NCI-H345 treated with DMSO at 0.1 percent for 48 hours (cell line): ENCODE data around the gene ADAMTS9.

Source experiments
- DNase-seq: peaks from one replicate; lab custom pipeline; 2025; ENCODE audit not compliant: unreplicated experiment; lab: John Stamatoyannopoulos, UW

The ADAMTS9 gene

DNA sequence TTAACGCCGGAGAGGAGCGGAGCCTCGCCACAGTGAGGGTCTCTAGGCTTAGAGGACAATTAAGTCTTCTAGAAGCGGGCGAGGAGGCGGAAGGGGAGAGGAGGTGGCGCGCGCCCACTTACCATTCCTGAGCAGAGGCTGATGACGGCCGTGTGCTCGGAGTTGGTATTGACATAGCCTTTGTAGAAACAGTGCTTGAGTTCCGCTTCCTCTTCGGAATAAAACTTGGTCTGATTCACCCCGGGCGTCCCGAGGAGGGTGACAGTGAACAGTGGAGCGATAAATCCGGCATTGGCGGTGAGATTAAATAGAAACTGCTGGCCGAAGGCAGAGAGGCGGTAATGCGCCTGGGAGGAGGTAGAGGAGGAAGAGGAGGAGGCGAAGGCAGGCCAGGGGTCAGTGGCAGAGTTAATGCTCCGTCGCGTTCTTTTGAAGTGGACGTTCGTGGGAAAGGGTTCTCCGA is 1.3 kb downstream of the ADAMTS9 start:
- DNase-seq: no peak

DNA sequence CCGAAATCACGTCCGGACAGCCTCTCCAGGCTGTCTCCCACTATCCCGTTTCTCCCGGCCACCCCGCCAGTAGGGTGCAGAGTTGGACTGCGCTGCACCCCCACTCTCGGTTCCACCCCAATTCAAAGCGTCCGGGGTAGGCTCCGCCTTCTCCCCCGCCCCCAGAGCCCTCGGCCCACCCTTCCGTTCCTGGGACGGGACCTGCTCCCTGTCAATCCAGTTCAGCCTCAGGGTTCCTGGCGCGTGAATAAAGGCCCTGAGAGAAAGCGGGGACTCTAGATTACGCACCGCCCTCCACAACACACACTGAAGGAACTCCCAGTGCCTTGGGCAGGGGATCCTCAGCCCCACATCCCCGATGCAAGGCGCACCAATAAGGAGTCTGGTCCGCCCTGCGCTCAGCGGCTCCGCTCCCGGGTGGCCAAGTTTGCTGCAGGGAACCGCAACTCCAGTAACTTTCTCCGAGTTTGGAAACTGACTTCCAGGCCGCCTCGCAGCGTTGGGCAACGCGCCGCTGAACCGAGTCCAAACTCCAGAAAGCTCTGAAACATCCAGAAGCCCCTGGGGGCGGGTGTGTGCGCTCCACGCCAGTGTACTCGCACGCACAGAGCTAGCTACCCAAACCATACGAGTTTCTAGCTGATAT is 1.9 kb downstream of the ADAMTS9 start:
- no peak for DNase-seq

DNA sequence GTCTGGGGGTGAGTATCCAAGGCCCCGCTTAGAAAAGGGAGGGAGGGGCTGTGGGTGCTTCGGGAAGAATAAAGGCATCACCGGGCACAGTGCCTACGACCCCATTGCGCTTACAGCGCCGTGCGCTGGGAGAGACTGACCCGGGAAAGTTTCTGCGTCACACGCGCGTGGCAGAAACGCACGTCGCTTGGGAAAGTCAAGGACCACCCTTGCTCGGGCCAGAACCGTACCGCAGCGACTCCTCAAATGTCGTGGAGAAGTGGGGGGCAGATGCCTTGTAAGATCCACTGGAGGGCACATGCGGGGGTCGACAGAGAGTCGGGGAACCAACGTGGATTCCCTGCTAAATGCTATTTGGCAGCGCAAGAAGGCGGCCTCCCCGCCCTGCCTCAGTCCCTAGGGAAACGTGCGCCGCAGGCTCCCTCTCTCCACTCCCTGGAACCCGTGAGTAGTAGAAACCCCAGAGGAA is 2.4 kb downstream of the ADAMTS9 start:
- DNase-seq: no peak

DNA sequence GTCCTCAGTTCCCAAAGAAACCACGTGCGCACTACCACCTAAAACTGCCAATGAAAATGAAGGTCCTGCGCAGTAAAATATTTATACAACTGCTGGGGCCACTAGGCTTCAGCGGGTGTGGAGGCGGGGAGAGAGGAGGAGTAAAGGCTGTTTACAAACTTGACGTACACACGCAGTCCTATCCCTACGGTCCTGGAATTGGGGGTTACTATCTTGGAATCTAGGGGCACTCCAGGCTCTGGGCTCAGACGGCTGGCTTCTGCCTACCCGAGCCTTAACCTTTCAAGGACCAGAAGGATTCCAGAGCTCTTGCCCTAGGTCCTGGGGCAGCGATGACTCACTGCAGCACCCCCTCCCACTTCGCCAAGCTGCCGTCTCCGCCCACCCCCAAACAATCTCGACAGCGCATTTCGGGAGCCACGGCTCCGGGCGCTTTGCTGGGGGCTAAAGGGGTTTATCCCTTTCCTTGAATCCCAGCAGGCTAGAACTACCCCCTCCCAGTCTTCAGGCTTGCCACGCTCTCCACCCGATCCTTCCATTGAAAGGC is 3.0 kb downstream of the ADAMTS9 start:
- no peak for DNase-seq

DNA sequence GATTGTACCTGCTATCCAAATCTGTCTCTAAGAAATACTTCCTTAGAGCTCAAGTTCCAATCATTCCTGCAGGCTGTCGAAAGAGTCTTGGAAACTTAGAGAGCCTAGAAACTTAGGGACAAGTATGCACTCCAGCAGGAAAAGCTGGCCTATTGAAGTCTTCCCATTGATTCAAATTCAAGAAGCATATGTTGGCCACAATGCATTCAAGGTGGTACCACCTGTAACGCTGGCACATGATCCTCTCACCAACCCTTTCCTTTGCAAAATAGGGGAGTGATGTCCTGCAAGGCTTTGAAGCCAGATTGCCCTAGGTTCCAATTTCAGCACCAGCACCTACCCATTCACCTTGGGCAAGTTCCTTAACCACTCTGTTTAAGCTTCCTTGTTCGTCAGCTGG is 6.0 kb downstream of the ADAMTS9 start:
- no peak for DNase-seq

DNA sequence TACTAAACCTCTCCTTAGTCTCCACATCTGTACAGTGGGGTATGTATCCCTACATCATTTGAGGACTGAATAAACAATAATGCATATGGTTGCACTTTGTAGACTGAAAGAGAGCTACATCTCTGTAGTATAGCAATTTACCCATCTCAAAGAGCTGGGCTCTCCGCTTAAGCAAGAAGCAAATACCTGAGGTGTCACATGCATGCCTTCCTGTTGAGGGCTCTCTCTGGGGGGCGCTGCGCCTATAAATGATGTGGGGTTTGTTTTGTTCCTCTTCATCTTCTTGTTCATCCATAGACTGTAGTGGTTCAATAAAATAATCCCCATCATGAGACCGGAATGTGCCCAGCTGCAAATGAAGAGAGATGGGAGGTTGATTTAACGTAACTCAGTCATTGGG is 6.8 kb downstream of the ADAMTS9 start:
- no peak for DNase-seq

DNA sequence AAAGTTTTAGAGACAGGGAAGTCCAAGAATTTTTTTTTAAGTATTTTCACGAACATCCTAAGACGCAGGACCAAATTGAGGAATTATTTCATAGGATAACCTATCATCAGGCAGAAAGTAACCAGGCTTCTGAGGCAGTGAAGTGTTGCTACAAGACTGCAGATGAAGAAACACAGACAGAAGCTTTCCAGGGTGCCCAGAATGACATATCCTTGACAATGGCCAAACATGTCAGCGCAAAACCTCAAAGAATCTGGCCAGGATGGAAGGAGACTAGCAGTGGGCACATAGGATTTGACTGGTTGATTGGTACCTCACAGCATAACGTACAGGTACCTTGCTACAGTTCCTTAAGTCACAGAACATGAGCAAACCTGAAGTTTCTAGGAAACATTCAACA is 7.5 kb downstream of the ADAMTS9 start:
- DNase-seq: no peak

DNA sequence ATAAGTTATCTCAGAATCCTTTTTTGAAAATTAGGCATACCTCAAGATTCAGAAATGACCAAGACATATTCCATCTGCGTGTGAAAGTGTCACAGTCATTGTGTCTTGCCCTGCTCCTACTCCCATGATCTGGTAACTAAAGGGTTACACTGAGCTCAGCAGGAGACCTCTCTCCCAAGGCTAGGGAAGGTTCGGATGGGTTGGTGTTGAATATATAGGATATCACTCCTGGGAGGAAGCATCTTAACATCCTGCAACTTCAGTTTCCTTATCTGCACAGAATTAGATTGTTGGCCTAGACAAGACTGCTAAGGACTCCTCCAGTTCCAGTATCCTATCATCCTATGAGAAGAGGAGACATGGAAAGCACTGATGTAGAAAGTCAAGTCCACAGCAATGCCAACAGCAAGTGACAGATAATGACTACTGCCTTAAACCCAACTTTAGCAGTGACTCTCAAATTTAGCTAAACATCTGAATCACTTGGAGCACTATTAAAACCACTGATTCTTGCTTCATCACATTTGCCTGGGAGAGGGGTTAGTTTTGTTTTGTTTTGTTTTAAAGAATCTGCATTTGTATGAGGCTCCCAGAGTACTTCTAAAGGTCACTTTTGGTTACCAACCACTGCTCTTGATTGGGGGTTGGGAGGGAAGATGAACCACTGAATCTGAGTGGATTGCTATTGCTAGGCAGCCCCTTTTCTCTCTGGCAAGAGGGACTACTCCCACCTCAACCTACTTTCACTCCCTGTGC is 9.7 kb downstream of the ADAMTS9 start:
- DNase-seq: no peak

DNA sequence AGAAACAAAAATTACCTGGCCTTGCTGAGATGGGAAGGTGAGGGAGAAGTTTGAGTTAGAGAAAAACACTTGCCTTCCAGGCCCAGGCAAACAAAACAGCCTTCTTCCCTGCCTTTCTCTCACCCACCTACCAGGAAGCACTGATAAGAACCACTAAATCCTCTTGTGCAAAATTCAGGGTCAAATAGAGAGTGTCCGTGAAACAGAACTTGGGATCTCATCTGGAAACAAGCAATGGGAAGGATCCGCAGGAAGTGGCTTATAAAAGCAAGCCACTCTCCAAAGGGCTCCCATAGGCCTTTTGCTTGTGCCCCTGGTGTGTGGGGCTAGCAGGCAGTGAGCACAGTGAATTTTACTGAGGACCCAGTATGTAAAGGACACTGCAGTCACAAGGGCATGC is 11.0 kb downstream of the ADAMTS9 start:
- no peak for DNase-seq

DNA sequence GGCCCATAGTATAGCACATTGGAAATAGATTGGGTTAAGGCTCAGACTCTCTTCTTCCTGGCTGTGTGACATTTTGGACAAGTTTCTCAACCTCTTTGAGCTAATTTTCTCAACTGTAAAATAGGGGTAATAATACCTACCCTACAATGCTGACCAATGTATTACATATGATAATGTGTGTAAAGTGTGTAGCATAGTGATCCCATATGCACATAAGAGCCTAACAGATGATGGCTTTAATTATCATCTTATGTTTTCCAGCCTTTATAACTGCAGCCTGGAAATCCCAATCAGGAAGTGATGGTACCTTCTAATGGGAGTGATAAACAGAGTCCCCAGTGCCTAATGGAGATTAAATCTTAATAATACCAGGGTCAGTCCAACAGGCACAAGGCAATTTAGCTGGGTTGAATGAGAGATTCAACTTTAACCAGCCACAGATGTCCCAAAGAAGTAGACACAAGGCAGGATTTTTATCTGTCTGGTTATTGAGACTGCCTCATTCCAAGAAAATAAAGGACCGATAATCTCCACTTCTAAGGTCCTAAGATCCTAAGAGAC is 12.0 kb downstream of the ADAMTS9 start:
- no peak for DNase-seq

DNA sequence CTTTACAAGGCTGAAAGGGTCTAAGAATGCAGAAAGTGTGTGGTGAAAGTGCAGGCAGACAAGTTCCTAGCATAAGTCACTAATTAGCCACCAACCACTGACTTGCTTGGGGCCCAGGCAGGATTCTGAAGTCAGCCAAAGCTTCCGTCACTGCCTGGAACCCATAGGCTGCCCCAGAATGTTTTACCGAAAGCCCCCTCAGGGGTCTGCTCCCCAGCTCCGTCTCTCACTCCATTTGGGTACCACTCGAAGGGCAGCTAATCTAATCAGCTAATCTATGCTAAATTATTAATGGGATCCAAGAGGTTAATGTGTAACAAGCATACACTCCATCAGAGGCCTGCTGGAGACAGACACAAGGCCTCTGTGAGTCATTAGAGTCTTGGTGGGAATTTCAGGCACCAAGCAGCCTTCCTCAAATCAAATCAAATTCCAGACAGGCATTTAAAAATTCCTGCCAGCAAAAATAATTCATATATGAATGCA is 13.2 kb downstream of the ADAMTS9 start:
- no peak for DNase-seq

DNA sequence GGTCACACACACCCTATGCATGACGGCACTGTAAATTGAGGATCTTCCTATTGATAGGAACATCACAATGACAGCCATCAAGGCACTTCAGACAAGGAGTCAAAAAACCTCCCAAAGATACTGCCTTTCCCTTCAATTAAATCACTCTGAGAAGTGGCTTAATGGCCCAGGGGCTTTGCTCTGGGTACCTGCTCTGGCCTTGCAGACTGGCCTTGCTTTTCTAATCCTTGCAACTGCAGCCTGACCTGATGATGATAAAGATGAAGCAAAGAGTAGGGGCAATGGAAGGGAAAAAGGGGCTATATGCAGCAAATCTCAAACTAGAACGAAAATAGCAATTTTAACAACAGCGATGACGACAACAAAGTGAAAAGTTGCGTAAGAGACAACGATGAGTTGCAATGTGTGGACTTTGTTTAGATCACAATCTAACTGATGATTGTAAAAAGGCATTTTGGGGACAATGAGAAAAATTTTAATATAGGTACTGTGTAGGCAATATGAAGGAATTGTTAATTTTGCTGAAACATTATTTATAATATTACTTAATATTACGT is 14.6 kb downstream of the ADAMTS9 start:
- no peak for DNase-seq

DNA sequence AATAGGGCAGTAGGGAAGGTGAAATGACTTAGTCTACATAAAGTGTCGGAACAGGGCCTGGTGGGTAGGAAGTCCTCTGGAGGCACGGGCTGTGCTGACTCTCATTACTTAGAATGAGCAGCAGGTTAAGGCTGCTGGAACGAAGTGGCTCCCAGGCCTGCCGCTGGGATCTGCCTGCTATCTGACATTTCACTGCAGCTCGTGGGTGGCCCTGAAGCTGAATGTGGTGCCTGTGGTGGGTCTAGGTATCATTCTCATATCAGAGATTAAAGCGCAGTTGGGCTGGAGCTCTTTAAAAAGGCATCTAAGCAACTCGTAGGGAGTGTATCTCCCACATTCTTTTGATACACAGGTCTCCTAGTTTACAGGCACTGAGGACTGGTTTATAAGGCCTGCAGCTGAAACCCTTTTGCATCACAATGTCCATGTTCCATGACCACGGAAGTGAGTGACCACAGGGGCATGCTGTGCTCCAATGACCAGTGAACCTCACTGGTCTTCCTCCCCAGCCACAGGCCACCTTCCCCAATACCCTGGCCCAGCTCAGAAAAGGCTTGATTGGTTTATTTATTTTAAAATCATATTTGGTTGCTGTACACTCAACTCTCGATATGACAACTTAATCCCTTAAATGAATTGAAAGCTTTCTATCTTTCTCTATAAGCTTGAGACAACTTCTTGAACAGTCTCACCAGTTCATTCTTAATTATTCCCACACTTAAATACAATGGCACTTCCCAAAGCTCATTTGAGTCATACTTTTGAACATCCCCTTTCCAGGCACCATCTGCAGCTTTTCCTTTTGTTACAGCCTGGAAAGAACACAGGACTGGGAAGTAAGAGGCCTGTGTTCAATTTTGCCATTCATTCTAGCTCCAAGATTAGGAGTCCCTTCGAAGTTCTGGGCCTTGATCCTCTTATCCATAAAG is 19.0 kb downstream of the ADAMTS9 start:
- no peak for DNase-seq

DNA sequence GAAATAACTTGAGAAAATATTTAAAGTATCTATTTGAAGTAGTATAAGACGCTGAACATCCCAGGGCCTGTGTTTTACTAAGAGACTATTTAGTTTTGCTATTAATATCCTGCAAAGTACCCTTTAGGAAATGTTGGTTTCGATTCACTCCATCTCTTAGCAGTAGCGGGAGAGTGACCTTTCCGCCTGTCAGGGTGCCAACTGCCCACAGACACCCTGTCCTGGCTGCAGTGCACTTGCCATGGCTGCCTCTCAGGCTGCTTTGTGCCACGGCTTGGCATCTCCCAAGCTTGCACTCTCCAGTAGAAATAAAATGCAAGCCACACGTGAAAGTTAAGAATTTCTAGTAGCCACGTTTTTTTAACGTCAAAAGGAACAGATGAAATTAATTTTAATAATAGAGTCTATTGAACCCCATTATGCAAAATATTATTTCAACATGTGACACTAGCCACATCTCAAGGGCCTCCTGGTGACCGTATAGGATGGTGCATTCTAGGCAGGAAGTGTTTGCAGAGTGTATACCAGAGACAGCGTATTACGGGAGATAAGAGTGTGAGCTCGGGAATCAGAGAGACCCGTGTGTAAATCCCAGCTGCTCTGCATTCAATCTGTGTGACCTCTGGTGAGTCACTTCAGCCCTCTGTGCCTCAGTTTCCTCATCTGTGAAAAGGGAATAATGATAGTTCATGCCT is 19.8 kb downstream of the ADAMTS9 start:
- no peak for DNase-seq

DNA sequence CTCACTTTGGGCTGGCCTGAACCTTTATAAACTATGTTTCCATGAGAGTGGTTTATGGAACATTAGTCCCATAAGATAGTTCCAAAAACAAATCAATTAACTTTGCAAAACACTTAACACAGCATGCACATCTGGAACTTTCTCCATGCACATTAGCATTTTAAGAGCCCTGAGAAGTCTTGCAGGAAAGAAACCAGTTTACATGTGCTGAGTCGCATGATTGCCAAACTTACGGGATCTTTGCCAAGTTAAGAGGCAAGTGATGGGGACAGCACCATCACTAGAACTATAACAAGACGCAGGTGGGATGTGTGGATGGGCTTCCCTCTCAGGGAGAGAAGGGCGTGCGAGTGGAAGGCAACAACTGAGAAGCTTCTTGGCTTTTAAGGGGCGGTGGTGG is 20.7 kb downstream of the ADAMTS9 start:
- no peak for DNase-seq

DNA sequence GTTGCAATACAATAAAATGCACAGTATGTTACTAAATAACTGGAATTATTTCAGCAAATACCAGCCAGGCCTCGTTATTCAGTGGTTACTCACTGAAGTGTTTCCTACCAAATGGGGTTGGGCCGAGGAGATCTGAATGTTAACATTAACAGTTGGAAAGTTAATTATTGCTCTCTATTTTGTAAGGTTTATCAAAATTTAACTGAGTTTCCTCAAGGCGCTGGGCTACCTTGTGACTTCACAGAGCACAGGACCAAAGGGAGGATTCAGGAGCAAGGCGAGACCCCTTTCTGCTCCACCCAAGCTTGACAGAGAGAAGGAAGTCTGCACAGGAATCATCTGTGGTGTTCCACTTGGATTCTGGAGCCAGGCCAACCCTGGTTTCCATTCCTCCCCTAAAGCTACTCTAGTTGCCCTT is 21.6 kb downstream of the ADAMTS9 start:
- DNase-seq: no peak

DNA sequence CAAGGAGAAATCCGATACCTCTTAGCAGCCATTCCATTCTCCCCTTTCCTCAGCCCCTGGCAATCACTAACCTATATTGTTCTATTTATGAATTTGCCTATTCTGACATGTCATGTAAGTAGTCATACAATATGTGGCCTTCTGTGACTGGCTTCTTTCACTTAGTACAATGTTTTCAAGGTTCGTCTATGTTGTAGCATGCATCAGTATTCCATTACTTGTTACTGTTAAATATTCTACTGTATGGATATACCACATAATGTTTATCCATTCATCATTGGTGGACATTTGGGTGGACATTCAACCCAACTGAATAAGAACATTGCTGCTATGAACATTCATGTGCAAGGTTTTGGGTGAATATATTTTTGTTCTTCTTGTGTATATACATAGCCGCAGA is 23.4 kb downstream of the ADAMTS9 start:
- no peak for DNase-seq

DNA sequence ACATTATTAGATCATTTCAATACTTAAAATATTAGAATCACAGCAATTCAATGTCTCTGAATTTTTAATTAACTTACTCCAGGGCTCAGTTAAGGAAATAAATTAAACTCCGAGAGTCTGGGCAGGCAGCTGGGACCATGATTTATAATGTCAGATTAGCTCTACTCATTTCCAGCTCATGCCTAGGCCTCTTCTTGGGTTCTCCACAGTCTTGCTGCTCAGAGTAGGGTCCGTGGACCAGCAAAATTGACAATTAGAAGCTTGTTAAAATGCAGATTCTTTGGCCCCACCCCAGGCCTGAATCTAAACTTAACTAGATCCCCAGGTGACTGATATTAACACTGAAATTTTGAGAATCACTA is 28.2 kb downstream of the ADAMTS9 start:
- DNase-seq: no peak

DNA sequence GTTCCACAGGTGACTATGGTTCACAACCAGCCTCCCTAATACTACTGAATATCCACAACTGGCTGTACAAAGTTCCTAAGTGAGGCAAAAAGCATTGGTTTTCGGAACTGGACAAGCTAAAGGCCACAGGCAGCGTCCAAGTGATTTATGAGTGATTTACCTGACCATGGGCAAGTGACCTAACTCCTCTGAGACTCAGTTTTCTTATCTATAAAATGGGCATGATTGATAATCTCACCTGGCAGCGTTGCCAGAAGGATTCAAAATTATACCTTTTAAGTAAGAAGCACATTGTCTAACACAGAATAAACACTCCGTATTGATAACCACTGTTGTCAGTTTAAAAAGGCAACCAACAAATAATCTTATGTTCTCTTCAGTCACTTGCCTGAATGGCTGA is 29.8 kb downstream of the ADAMTS9 start:
- no peak for DNase-seq

DNA sequence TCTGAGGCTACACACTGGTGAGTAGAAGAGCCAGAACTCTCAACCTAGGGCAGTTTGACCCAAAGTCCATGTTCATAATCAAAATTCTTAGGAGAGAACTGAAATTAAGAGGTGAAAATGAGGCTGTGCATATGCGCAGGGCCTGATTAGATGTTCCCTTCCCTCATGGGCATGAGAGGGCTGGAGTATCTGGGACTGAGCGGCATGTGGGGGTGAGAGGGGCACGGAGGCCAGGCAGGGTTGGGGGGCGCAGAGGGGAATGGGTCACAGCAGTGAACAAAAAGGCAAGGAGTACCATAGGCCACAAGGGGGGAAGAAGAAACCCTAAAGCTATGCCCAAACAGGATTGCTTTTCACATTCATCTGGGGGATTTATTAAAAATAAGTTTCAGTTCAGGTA is 31.3 kb downstream of the ADAMTS9 start:
- DNase-seq: no peak
